NCI-H1048 (cell line): ENCODE data around the gene THBS3.
"Not testable (repeated sequence)": the region's sequence is repeated elsewhere in the genome, so short reads cannot be mapped to it uniquely, and the experiment has no call there.

Experiments
- DNase-seq: peaks from one replicate; lab custom pipeline; 2025; lab: John Stamatoyannopoulos, UW

The THBS3 gene

DNA sequence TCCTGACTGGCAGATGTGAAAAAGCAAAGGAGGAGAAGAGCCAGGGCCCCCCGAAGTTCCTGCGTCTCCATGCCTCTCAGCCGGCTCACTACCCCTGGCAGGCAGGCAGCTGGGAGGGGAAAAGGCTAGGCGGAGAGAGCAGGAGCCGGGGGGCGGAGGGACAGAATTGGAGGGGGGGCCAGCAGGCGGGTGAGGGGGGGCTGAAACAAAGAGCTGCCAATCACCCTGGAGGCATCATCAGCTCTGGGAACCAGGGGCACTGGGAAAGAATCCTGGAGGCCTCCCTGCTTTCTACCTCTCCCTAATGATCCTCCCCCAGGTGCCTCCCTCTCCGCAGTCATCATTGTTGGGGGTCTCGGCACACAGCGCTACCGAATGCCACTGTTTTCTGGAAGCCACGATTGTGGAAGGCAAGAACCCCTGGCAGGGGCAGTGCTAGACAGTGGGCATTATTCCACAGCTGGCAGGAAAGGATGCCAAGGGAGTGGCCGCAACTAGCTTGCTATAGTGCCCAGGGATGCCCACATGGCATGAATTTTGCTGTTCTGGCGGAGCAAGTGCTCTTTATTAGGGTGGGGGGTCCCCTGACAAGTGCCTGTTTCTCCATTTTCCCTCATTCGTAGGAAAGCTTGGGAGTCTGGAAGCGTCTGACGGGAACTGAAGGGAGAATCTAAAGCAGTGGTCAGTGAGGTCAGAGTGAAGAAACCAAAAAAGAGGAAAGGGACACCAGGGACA lies at the start of gene THBS3:
Gene THBS3, minus strand, starts transcription at position 92 of the 735 bp plus-strand sequence. Its CDS starts 21 bp downstream, at position 71.
- DNase-seq = no peak

DNA sequence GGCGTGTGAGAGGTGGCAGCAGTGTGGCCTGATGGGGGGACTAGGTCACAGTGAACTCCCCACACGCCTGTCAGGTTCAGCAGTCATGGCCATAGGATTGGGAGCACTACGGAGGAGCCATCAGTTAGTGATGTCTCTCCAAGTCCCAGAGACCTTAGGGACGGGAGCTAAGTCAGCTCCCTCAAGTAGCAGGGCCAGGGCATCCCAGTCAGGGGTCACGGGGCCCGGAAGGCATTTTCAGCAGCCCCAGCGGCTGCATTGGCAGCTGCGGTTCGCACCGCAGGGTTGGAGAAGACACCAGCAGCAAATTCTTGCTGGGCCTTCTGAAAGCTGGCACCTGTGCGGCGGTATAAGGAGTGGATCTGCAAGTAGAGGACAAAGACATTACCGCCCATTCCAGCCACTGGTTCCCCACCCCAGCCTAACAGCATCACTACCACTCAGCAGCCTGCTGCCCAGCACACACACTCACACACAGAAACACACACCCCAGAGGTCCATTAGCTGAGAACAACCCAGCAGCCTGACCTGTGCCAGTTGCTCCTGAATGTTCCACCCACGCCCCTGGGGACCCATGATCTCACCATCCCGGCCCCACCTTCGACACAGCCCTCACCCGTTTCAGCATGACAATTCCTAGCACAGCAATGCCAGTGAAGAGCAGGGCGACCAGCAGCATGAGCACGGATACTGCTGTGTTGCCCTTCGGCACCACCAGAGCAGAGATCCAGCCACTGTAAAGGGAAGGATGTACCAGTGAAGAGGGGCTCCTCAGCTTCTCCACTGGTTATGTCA lies 48.6 kb upstream of the THBS3 start:
- DNase-seq = no peak

DNA sequence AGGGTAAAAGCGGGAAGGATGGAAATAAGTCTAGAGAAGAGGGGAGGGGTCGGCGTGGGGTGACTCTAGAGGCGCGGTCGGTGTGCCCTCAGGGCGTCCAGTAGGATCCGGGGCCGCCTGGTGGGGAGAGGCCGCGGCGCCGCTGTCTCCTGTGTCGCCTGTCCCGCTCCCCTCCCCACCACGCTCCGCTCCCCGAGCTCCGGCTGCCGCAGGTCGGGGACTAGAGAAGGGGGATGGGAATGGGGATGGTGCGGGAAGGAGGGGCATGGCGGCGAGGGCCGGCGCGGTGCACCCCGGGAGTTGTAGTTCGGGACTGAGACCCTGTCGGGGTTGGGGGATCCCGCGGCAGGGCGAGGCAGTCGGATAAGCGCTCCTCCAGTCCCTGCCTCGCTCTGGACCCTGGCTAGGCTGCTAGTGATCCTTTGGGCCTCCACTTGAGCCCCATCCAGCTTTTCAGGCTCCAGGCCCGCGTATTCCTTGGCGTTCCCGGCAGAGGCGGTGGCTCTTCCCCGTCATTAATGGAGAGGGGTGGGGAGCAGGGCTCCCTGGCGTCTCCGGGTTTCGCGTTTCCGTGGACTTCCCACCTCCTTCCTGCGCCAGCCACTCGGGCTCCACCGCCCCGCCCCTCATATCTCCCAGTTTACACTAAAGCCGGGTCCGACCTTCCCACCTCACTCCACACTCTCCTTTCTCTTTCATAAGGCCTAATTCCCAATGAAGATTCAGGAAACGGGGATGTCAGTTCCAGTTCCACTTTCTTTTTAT lies 47.7 kb upstream of the THBS3 start, which contains the start of gene ENTREP3:
Gene ENTREP3, minus strand, starts transcription at position 241 of the 765 bp plus-strand sequence. CDS start 606 bp downstream, outside the sequence.
- DNase-seq = peak; percentile 81

DNA sequence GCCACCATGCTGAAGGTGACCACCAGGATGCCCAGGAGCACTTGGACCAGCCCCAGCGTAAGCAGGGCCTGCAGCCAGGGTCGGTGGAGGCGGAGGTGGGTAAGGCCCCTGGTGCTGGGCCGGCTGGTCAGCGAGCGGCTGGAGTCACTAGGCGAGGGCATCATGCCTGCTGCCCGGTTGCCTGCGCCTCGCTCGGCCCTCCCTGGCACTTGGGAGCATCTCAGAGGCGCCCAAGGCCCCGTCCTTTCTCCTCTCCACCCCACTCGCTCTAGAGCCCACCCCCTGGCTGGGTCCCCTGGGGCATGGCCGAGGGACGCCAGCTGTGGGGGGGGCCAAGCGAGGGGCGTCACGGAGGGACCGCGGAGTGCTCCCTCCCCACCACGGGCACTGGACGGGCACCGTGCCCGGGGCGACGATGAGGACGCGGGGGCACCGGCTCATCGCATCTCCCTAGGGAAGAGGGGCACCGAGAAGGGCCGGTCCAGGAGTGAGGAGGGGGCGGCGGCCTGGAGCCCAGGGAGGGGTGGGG lies 47.1 kb upstream of the THBS3 start:
- DNase-seq = no peak

DNA sequence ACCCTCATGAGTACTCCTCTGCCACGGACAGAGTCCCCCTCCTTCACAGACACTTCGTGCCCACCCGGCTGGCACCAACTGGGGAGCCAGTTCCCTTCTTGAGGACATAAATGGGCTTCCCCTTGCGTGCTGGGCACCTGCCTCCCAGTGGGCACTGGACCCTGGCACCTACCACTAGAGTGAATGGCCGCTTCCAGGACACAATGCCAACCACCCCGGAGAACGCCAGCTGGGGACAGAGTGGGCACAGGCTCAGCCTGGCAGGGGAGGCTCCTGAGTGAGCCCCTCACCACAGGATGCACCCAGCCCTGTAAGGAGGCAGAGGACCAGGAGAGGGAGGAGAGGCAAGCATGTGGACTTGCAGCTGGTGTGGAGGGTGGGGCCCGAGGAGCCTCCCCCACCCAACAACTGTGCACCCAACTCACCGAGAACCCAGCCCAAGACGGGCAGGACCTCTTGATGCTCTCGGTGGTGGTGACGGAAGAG lies 46.6 kb upstream of the THBS3 start:
- DNase-seq = no peak

DNA sequence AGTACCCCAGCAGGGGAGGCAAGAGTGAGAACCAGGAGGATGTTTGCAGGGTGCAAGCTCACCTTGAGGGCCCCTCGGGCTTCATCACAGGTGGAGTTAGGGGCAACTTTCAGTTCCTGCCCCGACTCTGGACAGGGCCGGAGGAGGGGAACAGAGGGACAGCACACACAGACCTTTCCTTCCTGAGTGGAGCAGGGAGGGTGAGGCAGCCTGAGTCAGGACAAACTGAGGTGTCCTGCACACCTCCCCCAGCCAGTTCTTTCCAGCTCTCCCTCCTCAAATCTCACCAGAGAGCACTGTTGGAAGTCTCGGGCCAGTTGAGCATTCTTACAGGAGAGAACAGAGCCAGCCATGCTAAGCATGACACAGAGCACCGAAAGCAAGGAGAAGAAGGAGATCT lies 46.1 kb upstream of the THBS3 start:
- no peak for DNase-seq

DNA sequence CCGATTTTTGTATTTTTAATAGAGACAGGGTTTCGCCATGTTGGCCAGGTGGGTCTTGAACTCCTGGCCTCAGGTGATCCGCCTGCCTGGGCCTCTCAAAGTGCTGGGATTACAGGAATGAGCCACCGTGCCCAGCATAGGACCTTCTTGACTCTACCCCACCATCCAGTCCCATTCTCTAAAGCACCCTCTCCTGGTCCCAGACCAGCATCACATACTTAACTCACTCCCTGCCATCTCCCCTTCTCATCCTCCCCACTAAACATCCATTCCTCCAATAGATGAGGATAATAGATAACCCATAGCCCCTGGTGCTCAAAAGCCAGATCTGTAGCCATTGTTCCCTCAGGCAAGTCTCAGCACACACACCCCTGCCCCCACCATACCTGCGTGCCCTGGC lies 45.5 kb upstream of the THBS3 start:
- no peak for DNase-seq

DNA sequence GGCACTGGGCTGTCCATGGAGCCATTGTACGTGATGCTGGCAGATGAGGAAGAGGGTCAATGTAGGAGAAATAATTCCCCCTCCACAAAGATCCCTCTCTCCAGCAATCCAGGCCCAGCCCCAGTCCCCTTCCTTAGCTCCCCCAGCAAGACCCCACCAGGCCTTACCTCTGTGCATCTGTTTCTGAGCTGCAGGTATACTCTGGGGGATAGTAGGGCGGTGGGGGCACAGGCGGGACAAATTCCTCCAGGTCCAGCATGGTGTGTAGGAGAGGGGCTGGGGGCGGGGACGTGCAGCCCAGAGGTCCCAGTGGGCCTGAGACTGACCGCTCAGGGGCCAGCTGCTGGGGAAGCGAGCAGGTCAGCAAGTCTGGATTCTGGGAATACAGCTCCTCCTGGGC lies 43.9 kb upstream of the THBS3 start:
- no peak for DNase-seq

DNA sequence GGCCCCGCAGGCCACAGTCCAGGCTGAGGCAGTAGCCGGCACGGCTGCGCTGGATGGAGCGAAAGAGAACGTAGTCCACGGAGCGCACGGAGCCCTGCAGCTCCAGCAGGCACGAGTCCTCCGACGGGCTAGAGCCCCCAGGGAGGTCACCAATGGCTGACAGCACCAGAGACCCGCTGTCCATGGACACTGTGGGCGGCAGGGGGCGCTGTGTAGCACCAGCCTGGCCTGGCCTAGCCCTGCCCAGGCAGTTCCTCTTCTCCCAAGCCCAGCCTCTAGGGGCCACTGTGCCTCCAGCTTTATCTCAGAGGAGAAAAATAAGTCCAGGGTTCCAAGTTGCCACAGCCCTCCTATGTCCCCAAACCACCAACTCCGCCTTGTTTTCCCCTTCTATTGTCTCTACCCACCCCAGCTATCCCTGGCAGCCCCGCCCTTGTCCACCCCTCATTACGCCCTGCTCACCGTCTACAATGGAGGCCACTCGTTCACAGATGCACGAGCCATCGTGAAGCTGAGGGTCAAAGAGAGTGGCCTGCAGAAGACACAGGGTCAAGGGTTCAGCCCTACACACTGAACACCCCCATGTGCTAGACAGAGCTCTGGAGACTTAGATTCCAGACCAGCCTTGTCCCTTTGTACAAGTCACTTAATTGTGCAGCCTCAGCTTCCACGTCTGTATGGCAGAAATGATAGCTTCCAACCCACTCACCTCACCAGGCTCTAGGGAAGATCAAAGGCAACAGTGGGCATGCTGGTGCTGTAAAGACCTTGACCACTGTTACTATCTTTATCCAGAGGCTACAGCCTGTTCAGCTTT lies 43.1 kb upstream of the THBS3 start:
- DNase-seq = peak; percentile 91

DNA sequence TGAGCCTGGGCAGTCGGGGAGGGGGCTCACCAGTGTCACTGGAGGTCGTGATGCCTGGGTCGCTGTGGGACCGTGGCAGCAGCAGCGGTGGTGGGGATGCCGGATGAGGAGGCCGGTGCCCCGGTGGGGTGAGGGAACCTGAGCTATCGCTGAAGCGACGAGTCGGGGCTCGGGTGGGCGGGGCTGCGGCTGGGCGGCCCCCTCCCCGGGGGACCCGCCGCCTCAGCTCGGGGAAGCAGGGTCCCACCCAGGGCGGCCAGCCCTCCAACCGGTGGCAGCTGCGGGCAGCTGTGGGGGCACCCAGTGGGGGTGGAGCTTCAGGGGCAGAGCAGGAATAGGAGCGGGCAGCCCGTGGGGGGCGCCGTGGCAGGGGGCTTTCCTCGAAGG lies 42.5 kb upstream of the THBS3 start:
- DNase-seq = no peak

DNA sequence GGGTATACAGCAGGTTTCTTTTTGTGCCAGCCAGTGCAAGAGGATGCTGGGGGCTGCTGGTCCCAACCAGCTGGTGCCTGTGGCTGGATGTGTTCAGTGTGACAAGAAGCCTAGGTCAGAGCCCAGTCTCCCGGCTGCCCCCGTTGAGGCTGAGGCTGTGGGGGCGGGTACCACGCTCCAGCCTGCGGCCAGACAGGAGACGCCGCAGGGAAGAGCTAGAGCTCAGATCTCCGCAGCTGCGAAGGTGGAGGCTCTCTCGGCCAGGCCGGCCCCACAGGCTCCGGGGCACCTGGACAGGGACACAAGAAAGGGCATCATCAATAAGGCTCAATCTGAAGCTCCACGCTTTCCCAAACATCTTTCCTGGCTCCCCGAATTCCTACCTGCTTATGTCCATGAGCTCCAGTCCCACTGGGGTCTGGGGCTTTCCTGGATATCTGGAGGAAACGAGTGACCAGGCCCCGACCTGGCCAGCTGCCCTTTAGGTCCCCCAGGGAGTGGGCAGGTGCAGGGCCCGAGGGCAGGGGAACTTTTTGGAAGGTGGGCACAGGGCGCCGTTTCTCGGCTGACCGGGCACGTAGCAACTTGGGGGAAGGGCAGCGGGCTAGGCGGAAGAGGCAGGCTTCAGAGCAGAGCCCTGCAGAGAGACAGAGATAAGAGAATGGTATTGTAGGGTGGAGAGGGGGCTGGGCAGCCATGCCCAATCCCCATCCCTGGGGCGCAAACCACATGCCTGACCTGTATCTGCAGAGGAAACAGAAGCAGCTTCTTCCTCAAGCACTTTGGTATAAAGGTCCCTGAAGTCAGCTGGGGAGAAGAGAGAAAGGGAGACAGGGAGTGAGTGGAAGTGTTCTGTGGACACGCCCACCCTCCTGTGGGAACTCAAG lies 40.2 kb upstream of the THBS3 start:
- DNase-seq = no peak

DNA sequence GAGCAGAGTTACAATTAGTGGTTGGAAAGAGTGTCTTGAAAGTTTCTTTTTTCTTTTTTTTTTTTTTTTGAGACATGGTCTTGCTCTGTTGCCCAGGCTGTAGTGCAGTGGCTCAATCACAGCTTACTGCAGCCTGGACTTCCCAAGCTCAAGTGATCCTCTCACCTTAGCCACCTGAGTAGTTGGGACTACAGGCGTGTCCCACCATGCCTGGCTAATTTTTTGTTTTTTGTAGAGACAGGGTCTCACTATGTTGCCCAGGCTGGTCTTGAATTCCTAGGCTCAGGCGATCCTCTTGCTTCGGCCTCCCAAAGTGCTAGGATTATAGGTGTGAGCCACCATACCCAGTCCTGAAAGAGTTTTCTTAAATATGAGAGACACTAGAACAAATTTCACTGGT lies 39.1 kb upstream of the THBS3 start:
- DNase-seq = not testable (repeated sequence)

DNA sequence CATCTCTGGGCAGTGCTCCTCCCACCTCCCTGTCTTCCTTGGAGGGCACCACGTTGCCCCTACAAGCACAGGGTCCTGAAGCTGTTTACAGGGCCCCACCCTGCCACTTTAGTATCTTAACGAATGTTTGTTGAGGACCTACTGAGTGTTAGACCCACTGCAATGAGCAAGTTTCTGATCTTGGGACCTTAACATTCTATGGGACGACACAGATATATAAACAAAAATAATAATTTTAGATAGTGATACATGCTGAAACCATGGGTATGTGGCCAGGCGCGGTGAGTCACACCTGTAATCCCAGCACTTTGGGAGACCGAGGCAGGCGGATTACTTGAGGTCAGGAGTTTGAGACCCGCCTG lies 37.4 kb upstream of the THBS3 start:
- DNase-seq = no peak

DNA sequence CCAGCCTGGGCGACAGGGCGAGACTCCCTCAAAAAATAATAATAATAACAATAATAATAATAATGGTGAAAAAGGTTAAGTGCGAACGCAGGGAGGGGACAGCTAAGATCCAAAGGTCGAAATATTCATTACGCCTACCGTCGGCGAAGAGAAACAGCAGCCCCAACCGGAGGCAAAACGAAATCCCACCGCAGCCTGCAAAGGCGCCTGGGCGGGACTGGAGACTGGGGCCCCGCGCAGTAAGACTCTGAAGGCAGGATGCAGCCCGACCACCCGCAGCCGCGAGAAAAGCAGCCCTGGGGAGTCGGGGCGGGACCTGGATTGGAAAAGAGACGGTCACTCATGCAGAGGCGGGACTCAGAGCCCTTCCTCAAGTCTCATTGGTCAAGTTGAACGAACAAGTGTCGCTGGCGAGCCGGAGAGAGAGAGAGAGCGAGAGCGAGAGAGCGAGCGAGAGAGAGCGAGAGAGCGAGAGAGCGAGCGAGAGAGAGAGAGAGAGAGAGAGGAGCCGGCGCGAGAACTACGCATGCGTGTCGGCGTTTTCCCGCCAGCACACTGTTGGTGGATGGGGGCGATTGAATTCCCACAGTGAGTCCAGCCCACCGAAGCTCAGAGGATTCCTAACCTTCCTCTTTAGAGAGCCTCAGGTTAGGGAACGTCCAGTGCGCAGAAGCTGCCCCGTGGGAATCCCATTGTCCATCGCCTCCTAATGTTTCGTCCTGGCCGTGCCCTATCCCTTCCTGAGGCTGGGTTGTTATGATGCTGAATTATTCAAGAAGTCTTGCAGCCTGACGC lies 36.9 kb upstream of the THBS3 start:
- peak; percentile 99 for DNase-seq

DNA sequence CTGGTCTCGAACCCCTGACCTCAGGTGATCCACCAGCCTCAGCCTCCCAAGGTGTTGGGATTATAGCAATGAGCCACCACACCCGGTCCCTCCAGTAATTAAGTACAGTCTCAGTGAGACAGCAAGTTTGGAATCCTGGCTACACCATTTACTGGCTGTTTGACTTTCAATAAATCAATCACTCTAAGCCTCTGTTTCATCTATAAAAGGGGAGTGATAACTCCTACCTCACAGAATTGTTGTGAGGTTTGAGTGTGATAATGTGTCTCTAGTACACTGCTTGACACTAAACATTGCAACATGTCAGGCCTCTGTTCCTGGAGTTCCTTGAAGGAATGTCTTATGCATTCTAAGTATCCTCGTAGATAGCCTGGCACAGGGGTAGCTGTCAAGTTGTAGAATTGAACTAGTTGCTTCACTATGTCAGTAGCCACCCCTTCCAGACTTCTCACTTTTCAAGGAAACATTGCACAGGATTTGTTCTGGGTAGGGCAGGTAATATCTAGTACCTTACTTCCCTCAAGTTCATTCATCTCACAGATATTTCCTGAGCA lies 35.2 kb upstream of the THBS3 start:
- no peak for DNase-seq

DNA sequence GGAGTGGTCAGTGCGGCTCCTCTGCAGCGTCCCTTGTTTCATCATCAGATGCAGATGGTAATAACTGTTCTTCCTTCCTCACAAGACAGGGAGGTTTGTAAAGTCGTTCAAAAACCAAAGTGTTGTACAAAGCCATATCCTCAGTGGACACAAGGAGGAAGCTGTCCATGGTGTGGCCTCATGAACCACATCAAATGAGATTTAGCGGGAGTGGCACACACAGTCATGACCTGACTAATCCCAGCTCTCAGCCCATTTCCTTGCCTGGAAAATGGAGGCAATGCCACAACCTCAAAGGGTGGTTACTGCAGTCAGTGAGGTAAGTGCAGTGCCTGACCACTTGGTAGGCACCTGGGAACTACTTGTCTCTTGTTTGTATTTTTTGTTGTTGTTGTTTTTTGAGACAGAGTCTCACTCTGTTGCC lies 34.2 kb upstream of the THBS3 start:
- no peak for DNase-seq

DNA sequence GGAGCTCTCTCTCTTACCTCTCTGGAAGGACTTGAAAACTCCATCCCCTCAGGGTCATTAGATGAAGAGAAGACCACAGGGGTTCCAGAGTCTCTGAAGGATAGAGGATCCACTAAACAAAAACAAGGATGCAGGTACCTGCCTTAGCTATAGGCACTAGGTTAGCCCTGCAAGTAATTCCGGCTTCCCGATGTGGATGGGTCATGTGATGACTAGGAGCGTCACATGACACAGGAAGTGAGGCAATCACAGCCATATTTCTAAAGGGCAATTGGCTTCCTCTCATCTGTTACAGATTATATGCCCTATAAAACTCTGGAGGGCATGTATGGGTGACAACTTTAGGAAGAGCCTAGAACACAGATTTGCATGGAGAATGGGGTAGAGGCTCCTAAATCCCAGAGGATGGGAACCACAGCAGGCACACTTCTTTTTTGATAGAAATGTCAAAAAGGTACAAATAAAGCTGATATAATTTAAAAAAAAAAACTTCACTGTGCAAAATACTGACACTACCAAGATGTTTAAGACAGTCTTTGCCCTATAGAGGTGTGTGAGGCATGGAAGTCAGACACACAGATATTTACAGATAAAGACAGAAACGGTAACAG lies 33.5 kb upstream of the THBS3 start:
- DNase-seq = peak; percentile 71

DNA sequence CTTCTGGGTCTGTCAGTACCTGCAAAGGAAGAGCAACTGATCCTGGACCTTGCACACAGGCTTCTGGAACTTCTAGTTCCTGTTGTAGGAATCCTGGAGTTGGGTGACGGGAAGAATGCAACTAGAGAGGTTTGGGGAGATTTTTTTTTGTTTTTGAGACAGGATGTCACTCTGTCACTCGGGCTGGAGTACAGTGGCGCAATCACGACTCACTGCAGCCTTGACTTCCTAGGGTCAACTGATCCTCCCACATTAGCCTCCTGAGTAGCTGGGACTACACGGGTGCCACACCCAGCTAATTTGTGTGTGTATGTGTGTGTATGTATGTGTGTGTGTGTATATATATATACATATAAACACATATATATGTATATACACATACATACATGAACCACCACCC lies 28.8 kb upstream of the THBS3 start:
- DNase-seq = no peak

DNA sequence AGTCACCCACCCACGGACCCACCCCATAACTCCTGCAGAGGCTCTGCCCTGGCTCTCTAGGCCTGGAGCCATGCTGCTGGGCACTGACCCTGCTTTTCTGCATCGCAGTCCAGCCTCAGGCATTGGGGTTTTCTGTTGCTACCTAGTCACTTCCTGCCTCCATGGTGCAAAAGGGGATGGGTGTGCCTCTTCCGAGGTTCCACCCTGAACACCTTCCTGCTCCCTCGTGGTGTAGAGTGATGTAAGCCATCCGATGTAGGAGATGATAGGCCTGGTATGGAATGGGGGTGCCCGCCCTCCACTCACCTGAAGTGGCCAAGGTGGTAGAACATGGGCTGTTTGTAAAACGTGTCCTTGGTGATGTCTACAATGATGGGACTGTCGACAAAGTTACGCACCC lies 27.7 kb upstream of the THBS3 start:
- DNase-seq = not testable (repeated sequence)
